GM13977 (cell line): ENCODE results near the gene WARS2.

Experiments
- DNase-seq: peaks from one replicate; pipeline ENCODE4 v3.0.0; 2012; ENCODE audit warnings: low spot score
- CTCF ChIP-seq: IDR thresholded peaks from 2 replicates; pipeline ENCODE4 v1.5.1; 2012; ENCODE audit warnings: mild to moderate bottlenecking, control low read depth; ENCODE audit not compliant: insufficient read depth; ENCODE audit errors: extremely low read depth, missing control alignments
- in situ Hi-C: fragments of 300-500 bp; cut with MboI; formaldehyde crosslinking; loops from one replicate; pipeline ENCODE4 v1.12.0; 2022; ENCODE audit warnings: low sequenced_read_pairs, low pct_unique_long_range_greater_than_20kb, mixed read lengths, inconsistent platforms; ENCODE audit not compliant: unreplicated experiment

Gene WARS2

GRCh38 chr1:118982266-118982665 lies 158.2 kb downstream of the WARS2 start:
- TF ChIP-seq CTCF, result no peak
- in situ Hi-C loops, result no loop called here
- peak; percentile 10 for DNase-seq

GRCh38 chr1:118981436-118981835 lies 159.0 kb downstream of the WARS2 start:
- in situ Hi-C loops, result no loop called here
- peak; percentile 11 for DNase-seq
- TF ChIP-seq CTCF, result no peak
